Endometrial microvascular endothelial cells (primary cell): ENCODE data around the gene RPRD1B. TPM values are rescaled to one million over a fixed set of nuclear protein-coding genes. Genes with fewer than 3 reads are reported as not detected.
"Not testable (repeated sequence)": the region's sequence is repeated elsewhere in the genome, so short reads cannot be mapped to it uniquely, and the experiment has no call there.

ENCODE experiments used
- in situ Hi-C: cut with HindIII; loops from 2 replicates; pipeline ENCODE4 v1.10.0; 2017; ENCODE audit warnings: low sequenced_read_pairs, low pct_unique_long_range_greater_than_20kb; ENCODE audit errors: inconsistent ontology term
- total RNA-seq: library from RNA; depleted of rRNA; stranded (reverse); fragments of >200 nt; gene quantifications from one replicate; pipeline ENCODE4 v1.2.3, GENCODE V29; 2015; ENCODE audit errors: inconsistent ontology term

RPRD1B gene
- total RNA-seq, 1 donor from 2014 or later = 13.1 TPM

- in situ Hi-C loops = loop anchor here (10.0 kb wide), 1 partner anchor 85 kb away; no protein-coding TSS in a partner anchor
These were observed 33.9 kb upstream of the RPRD1B start for GRCh38 chr20:37999526-38000263.

- in situ Hi-C loops = no loop called here
These were observed 33.3 kb upstream of the RPRD1B start for GRCh38 chr20:38000293-38000692.

- in situ Hi-C loops = no loop called here
These were observed 32.2 kb upstream of the RPRD1B start for GRCh38 chr20:38001173-38001875.

DNA sequence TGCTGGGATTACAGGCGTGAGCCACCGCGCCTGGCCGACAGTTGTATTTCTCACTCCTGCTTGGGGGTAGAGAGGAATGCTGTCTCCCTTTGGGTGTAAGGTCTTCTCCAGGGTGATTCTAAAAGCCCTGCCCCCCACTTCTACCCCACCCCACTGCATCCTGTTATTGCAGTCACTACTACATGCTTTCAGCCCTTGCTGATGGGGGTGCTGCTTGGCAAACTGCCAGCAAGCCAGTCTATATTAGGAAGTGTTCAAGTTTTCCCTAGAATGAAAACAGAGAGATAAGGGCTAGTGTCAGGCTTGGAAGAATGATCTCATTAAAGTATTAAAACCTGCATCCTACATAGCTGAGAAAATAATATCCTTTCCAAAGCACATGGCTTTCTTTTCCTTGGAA is 31.6 kb upstream of the RPRD1B start:
- in situ Hi-C loops = no loop called here

DNA sequence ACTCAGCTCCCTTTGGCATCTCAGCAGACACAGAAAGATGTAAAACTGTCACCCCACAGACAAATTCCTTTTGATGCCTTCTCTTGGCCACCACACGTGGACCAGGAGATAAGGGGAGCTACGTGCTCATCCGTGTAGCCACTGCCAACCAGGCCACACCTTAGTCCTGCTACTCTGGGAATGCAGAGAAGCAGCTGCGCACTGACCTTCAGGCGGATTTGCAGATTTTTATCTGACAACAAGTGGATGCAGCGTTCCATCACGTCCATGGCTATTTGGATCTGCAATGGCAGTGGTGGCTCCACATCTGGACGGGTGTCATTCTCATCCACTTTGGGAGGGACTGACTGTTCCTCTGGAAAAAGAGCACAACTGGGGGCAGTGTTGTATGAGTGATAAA is 31.1 kb upstream of the RPRD1B start:
- in situ Hi-C loops = no loop called here

GRCh38 chr20:38004416-38004815 is 29.1 kb upstream of the RPRD1B start:
- in situ Hi-C loops = no loop called here

DNA sequence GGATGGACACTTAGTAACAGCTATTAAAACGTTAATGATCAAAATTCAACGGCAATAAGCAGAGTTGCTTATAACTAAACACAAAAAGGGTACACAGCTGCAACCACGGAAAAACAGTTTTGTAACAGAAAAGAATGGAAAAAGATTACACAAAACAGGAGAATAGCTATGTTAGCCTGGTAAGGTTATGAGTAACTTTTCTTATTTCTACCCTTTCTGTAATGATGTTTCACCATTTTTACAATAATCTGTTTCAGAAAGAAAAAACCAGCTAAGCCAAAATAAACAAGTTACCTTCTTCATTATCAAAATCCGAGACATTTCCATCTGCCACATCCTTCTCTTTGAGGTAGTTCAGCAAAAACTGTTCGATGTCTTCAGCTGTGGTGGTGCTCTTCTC is 27.6 kb upstream of the RPRD1B start:
- in situ Hi-C loops = no loop called here

- in situ Hi-C loops = no loop called here
These were observed 26.0 kb upstream of the RPRD1B start for GRCh38 chr20:38007526-38007925.

- in situ Hi-C loops = no loop called here
These were observed 25.2 kb upstream of the RPRD1B start for GRCh38 chr20:38008233-38008944.

DNA sequence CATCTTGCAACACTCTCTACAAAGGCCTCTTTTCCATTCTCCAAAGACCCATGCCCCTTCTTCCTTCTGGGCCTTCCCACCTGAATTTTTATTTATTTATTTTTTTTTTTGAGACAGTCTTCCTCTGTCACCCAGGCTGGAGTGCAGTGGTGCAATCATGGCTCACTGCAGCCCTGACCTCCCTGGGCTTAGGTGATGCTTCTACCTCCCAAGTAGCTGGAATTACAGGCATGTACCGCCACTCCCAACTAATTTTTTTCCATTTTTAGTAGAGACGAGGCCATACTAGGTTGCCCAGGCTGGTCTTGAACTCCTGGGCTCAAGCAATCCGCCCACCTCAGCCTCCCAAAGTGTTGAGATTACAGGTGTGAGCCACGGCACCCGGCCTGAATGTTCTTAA is 24.1 kb upstream of the RPRD1B start:
- in situ Hi-C loops = not testable (repeated sequence)

DNA sequence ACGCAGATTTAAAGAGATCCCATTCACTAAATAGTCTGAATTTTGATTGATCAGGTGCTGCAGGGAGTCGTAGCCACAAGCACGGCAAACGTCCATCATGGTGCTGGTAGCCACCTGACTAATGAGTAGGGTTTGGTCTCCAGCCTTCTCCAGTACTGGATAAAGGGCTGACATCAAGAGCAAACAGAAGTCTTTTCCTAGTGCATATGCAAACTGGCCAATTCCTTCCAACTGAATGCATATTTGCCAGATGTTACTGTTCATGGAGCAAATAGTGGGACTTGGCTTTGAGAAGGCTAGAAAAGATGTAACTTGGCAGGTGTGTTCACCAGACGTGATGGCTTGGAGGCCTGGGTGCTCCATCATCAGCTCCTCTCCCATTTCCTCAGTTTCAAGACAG is 21.9 kb upstream of the RPRD1B start:
- in situ Hi-C loops = no loop called here

GRCh38 chr20:38012332-38012731 is 21.2 kb upstream of the RPRD1B start:
- in situ Hi-C loops = no loop called here

- in situ Hi-C loops = no loop called here
These were observed 19.7 kb upstream of the RPRD1B start for GRCh38 chr20:38013887-38014286.

- in situ Hi-C loops = no loop called here
These were observed 15.6 kb upstream of the RPRD1B start for GRCh38 chr20:38017959-38018358.

- in situ Hi-C loops = no loop called here
These were observed 15.2 kb upstream of the RPRD1B start for GRCh38 chr20:38018385-38018784.

GRCh38 chr20:38021087-38021772 is 12.3 kb upstream of the RPRD1B start:
- in situ Hi-C loops = no loop called here

DNA sequence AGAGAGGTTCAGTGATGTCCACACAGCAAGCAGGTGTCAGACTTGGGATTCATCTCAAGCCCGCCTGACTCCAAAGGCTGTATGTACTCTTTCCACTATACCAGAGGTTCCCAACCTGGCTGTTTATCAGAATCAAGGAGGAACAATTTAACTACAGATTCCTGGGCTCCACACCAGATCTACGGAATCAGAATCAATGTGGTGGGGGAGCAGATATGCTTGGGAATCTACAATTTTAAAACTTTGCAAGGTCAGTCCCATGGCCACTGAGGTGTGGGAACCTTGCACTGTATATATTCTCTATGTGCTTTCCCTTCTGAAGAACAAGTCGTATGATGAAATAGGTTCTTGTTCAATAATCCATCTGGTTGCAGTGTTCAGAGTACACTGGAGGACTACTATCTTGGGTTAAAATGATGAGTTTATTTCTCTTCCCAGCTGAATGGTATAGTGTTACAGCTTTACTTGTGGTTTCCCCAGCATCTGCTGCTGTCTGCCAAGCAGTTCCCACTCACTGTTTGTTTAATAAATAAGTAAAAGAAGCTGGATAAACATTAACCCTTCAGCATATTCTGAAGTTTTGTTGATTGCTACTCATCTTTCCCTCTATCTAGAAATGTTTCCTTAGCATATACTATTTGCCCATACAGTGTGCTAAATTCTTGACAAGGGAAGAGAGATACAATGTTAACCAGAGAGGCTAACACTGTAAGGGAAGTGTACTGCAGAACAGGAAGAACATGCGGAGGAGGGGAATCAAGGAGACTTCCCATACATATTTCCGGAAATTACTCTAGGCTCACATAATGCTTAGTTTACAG is 10.2 kb upstream of the RPRD1B start:
- in situ Hi-C loops = no loop called here

GRCh38 chr20:38024496-38024895 is 9.1 kb upstream of the RPRD1B start:
- in situ Hi-C loops = no loop called here

- in situ Hi-C loops = no loop called here
These were observed 4.1 kb upstream of the RPRD1B start for GRCh38 chr20:38029453-38029852.
